ENCODE results near the gene MYBPHL. TPM values are rescaled to one million over a fixed set of nuclear protein-coding genes. Genes with fewer than 3 reads are reported as not detected.

Gene MYBPHL
- total RNA-seq, 1 donor from 2014 or later, result not detected

DNA sequence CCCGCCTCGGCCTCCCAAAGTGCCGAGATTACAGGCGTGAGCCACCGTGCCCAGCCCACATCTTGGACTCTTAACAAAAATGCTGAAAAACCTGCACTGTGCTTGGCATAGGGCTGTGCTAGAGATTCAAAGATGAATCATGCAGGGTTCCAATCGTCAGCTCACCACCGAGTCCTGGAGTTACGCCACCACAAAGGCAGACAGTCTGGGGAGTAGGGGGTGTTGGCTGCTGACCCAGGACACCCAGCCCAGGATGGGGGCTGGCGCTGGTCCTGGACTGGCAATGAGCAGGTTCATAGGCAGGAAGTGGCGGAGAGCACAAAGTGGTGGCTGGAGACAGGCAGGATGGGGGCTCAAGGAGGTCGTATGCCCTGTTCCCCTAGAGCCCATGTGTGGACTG, 39.8 kb downstream of the MYBPHL start:
- ATAC-seq (no peak), DNase-seq (ENCODE audit: low spot score) (no peak)

DNA sequence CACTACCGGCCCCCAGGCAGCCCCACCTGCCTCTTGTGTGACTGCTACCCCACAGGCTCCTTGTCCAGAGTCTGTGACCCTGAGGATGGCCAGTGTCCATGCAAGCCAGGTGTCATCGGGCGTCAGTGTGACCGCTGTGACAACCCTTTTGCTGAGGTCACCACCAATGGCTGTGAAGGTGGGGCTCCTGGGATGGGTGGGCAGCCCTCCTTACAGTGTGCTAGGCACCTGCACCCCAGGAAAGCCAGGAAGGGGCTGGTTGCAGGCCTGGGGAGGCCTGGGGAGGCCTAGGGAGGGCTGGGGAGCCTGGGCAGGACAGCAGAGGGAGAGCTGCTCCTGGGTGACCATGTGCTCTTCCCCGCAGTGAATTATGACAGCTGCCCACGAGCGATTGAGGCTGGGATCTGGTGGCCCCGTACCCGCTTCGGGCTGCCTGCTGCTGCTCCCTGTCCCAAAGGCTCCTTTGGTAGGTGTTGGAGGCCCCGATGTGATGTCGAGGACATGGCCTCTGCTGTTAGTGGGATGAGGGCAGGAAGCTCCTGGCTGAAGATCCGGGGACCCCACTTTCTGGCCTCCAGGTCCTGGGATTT, 41.0 kb downstream of the MYBPHL start:
- no peak for ATAC-seq
- no peak for DNase-seq (ENCODE audit: low spot score)

DNA sequence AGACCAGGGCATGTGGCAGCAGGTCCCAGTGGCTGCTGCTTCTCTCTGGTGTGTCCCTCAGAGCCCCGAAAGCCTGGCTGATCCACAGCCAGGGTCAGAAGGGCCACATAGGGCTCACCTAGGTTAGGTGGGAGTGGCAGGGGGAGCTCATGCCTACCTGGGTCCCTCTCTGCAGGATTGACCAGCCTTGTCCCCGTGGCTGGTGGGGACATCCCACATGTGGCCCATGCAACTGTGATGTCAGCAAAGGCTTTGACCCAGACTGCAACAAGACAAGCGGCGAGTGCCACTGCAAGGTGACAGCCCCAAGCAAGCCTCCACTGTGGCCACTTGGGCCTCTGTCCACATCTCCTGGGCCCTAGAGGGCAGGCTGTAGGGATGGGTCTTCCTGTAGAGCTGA, 41.8 kb downstream of the MYBPHL start:
- ATAC-seq, result no peak
- no peak for DNase-seq (ENCODE audit: low spot score)

DNA sequence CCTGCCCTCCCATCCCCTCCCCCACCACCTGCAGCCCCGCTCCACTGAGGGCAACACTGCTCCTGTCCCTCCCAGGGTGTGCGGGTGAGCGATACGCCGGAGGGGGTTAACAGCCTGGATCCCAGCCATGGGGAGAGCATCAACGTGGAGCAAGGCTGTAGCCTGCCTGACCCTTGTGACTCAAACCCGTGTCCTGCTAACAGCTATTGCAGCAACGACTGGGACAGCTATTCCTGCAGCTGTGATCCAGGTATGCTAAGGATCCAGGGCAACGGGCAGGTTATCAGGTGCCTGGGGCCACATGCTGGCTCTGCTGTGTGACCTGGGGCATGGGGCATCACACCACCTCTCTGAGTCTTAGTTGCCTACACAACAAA, 42.4 kb downstream of the MYBPHL start:
- ATAC-seq (no peak), DNase-seq (ENCODE audit: low spot score) (no peak)

DNA sequence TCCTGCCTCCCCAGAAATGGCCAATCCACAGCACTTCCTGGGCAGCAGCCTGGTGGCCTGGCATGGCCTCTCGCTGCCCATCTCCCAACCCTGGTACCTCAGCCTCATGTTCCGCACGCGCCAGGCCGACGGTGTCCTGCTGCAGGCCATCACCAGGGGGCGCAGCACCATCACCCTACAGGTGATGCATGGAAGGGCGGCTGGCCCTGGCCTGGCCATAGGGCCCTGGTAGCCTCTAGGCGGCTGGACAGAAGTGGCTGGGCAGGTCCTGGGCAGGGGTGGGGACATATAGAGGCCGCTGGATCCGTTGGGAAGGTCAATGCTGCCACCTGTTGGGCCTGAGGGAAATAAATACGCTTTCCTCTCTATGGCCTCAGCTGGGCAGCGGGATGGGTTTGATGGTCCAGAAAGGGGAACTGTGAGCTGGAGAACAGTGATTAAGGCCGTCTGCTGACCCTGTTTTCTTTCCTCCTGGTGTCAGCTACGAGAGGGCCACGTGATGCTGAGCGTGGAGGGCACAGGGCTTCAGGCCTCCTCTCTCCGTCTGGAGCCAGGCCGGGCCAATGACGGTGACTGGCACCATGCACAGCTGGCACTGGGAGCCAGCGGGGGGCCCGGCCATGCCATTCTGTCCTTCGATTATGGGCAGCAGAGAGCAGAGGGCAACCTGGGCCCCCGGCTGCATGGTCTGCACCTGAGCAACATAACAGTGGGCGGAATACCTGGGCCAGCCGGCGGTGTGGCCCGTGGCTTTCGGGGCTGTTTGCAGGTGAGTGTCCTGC, 43.0 kb downstream of the MYBPHL start:
- DNase-seq (ENCODE audit: low spot score) (peak; percentile 93), ATAC-seq (peak; percentile 99)

DNA sequence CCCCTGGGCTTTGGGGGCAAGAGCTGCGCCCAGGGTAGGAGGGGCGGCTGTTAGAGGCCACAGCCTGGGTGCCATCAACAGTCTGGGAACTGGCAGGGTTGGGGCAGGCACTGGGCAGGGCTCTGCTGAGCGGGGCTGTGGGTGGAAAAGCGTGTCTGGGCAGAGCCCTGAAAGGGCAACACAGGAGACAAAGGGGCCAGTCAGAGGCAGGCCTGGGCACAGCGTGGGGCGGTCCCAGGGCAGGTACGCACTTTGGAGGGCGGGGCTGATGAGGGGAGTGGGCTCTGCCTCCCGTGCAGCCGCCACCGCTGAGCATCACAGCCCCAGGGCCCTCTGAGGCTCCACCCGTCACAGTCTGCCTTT, 43.6 kb downstream of the MYBPHL start:
- ATAC-seq (no peak), DNase-seq (ENCODE audit: low spot score) (no peak)

DNA sequence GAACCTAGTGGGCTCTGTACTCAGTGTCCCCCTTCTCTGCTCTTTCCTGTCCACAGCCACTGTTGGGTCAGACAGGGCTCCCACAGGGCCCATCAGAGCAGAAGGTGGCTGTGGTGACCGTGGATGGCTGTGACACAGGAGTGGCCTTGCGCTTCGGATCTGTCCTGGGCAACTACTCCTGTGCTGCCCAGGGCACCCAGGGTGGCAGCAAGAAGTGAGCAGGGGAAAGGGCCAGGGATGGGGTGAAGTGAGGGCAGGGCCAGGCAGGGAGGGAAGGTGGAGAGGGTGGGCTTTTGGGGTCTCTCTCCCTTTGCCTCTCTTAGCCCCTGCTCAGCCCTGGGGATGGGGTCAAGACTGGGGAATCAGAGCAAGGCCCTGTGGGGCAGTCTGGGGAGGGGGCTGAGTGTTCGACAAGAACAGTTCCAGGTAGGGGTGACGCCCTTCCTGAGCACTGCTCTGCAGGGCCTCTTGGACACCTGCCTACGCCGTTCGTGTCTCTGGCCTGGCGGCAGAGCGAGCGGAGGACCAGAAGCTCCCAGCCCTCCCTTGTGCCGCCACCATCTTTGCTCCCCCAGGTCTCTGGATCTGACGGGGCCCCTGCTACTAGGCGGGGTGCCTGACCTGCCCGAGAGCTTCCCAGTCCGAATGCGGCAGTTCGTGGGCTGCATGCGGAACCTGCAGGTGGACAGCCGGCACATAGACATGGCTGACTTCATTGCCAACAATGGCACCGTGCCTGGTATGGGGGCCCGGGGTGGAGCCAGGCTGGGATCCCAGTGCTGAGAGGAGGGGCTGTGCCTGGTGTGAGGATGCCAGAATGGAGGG, 44.4 kb downstream of the MYBPHL start:
- DNase-seq (ENCODE audit: low spot score) (no peak), ATAC-seq (no peak)

DNA sequence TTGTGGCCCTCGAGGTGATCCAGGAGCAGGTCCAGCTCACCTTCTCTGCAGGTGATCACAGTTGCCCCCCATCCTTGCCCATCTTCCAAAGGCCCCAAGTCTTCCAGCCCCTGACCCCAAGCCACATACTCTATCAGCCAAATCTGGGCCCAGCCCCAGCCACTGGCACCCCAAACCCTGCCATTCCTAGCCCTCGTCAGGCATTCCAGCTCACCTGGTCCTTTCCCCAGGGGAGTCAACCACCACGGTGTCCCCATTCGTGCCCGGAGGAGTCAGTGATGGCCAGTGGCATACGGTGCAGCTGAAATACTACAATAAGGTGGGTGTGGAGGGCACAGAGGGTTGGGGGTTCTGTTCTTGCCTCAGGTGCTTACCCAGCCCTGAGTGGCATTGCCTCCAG, 45.2 kb downstream of the MYBPHL start:
- DNase-seq (ENCODE audit: low spot score) (no peak), ATAC-seq (no peak)

DNA sequence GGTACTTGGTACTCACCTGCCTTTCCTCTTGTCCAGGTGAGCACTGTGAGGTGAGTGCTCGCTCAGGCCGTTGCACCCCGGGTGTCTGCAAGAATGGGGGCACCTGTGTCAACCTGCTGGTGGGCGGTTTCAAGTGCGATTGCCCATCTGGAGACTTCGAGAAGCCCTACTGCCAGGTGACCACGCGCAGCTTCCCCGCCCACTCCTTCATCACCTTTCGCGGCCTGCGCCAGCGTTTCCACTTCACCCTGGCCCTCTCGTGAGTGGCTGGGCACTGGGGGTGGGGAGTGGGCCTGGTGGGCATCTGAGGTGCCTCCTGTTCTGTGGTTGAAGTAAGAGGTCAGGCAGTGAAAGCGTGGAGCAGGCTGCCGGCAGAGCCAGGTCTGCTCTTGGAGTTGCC, 45.8 kb downstream of the MYBPHL start:
- ATAC-seq, result no peak
- no peak for DNase-seq (ENCODE audit: low spot score)

DNA sequence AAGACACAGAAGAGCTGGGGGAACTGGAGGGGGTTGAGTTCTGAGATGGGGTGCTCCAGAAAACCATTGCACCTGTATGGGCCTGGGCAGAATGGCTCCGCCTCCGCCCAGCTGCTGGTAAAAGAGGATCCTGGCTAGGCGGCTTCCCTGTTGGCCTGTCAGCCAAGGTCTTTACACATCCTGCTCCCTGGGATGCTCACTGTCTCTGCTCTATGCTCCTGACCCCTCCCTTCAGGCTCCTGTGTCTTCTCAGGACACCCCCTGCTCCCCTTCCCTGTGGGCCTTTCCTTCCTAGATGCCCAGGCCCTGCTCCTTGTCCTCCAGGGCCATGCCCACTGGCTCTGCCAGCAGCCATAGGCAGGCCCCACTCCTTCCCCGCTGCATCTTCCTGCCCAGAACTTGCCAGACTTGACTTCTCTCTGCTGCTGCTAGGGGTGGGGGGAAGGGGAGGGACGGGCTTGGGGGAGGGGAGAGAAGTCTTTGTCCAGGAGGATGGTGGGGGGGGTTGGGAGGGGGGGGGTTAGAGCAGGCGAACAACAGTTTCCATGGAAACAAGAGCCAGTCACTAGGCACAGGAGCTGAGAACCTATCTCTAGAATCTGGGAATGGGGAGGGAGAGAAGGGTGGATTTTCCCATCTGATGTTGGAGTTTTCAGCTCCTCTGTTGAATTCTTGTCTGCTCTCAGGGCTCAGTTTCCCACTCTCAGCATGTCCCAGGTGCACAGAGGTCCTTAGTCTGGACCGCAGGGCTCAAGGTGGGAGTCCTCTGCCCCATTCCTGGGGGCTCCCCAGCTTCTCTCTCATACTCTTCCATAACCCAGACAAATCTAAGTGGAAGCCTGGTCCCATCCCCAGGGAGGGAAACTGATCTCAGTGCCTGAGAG, 46.9 kb downstream of the MYBPHL start:
- no peak for ATAC-seq
- DNase-seq (ENCODE audit: low spot score), result no peak

DNA sequence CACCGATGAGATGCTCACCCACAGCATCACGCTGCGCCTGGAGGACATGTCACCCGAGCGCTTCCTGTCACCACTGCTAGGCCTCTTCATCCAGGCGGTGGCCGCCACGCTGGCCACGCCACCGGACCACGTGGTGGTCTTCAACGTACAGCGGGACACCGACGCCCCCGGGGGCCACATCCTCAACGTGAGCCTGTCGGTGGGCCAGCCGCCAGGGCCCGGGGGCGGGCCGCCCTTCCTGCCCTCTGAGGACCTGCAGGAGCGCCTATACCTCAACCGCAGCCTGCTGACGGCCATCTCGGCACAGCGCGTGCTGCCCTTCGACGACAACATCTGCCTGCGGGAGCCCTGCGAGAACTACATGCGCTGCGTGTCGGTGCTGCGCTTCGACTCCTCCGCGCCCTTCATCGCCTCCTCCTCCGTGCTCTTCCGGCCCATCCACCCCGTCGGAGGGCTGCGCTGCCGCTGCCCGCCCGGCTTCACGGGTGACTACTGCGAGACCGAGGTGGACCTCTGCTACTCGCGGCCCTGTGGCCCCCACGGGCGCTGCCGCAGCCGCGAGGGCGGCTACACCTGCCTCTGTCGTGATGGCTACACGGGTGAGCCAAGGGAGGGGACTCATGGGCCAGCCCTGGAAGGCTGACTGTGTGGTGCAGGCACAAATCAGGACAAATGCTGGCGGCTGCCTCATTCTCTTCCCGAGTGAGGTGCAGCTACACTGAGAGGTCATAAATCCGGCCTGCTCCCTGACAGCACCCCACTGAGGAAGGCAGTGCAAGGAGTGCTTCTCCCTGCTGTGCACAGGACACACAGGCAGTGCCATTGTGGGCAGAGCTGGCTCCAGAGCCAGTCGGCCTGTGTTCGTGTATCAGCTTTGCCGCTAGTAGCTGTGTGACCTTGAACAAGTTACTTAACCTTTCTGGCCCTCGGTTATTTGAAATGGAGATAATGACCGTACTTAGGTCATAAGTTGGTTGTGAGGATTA, 48.0 kb downstream of the MYBPHL start:
- DNase-seq (ENCODE audit: low spot score) (no peak), ATAC-seq (no peak)

DNA sequence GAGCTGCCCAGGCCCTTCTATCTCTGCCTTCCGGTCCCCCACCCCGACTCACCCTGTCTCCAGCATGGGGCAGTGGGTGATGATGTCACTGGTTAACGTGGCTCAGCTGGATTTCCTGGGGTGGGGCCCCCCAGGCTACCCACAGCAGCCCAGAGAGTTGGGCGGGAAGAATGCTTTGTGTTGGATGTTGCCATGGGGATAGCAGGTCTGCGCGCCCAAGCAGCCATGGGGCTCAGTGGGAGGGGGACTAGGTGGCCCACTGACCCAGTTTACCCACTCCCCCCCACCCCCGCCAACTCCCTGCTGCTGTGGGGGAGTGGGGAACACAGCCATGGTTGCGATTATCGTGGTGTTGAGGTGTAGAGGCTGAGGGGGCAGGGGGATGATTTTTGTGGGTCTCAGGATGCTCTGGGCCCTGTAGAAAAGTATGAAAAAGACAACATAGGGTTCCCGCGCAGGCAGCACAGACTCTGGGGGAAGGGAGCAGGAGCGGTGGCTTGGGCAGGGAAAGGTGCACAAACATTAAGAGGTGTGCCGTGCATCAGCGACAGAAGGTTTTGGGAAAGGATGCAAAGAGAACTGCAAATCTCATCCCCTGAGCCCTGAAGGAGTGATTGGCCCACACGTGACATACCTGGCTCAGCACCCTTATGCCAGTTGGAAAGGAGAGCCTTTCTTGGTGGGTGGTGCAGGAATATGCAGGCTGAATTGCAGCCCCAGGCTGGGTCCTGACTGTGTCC, 49.0 kb downstream of the MYBPHL start:
- DNase-seq (ENCODE audit: low spot score) (no peak), ATAC-seq (no peak)

DNA sequence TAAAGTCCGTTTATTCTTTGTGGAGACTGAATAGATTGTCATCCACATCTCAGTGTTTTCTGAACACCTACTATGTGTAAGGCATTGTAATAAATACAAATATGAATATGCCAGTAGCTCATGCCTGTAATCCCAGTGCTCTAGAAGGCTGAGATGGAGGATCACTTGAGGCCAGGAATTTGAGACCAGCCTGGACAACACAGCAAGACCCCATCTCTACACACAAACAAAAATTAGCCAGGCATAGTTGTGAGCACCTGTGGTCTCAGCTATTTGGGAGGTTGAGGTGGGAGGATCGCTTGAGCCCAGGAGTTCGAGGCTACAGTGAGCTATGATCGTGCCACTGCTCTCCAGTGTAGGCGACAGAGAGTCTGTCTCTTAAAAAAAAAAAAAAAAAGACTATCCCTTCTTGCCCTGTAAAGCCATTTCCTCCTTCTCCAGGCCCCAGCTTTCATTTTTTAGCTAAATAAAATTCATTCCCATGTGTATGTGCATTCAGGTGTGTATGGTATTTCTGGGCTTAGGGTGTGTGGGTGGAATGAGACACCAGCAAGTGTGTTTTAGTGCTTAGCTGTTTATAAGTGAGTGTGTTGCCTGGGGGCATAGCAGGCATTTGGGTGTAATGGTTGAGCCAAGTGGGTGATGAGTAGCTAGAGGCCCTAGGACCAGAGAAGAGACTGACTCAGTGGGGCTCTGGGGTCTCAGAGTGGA, 49.7 kb downstream of the MYBPHL start:
- DNase-seq (ENCODE audit: low spot score) (no peak), ATAC-seq (no peak)

DNA sequence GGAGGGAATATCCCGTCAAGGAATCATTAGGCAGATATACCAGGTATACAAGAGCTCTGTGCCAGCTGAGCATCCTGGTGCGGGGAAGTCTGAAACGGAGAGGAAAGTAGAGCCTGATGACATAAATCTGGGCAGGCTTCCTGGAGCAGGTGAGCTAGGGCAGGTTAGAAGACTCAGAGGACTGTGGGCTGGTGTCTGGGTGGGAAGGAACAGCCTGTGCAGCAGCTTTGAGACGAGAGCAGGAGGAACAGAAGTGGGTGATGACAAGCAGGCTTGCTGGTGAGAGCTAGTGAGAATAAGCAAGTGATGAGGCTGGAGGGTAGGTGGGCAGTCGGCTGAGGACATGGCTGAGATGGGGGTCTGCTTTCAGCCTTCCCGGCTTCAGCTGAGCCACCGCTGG, 50.7 kb downstream of the MYBPHL start:
- DNase-seq (ENCODE audit: low spot score), result no peak
- no peak for ATAC-seq

DNA sequence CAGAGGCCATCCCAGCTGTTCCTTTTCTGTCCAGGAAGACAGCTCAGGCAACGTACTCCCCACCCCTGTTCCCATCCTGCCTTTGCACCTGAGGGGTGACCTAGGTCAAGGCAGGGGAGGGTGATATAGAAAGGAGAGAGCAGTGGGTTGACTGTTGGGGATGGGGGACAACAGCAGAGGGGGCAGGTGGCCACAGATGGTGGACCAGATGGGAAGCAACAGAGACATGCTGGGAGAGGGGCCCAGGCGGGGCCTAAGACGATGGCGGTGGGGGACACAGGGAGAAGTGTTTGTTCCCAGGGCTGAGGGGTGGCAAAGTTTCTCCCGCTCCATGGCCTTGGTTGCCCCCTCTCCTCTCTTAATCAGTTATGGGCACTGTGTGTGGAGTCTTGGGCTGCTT, 51.1 kb downstream of the MYBPHL start:
- ATAC-seq, result no peak
- DNase-seq (ENCODE audit: low spot score), result no peak

DNA sequence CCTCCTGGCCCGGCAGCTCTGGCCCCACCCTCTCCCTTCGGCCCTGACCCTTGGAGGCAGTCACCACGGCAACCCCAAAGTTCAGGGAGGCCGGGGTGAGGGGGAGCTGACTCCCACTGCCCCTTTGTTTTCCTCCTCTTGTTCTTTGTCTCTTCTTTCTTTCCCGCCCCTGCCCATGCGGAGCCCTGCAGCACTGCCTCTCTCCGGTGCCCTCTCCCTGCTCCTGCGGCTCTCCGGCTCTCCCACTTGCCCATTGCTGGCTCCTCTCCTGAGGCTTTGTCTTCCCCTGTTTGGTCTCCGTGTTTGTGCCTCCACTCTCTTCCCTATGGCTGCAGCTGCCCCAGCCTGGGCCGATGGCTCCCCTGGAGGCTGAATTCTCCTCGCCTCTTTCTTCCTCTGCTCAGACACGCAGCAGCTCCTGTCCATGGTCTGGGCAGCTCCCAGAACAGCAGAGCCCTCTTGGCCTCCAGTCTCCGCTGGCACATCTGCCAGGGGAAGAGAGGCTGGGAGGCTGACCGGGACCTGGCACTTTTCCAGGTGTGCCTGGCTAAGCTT, 51.6 kb downstream of the MYBPHL start:
- no peak for DNase-seq (ENCODE audit: low spot score)
- no peak for ATAC-seq

DNA sequence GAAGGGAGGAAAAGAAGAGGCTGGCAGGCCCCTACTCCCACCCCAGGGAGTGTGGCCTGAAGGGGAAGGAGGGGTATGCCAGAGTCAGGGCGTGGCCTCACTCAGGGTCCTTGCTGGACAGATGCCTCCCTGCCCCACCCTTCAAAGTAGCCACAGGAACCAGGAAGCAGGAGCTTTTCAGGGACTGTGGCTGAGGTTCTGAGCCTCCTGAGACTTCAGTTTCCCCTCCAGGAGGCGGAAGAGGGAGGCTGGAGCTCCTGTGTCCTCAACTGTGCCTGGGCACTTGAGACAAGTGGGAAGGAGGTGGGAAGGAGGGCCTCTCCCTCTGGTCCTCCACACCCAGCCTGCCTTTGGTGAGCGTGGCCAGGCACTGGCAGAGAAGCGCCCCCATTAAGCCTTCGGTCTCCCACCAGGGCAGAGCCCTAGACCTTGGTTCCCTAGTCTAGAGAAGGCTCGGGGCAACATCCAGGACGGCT, 52.2 kb downstream of the MYBPHL start:
- ATAC-seq (no peak), DNase-seq (ENCODE audit: low spot score) (no peak)
